Loucy (cell line): Measurements from ENCODE around the gene UQCR11.

ENCODE experiments used
- H2AFZ ChIP-seq: fragments of 200-600 bp; sonication (generic); 2 replicates; pipeline ENCODE4 v1.6.0; 2016; ENCODE audit warnings: antibody characterized with exemption, mild to moderate bottlenecking, low read length, moderate library complexity
- H3F3A ChIP-seq: fragments of 200-600 bp; 2 replicates; pipeline ENCODE4 v1.6.0; 2016; ENCODE audit warnings: antibody characterized with exemption, low read depth, mild to moderate bottlenecking
- H3K27me3 ChIP-seq: fragments of 200-600 bp; sonication (generic); 2 replicates; pipeline ENCODE4 v1.6.1; 2014; ENCODE audit warnings: low read length, mild to moderate bottlenecking; ENCODE audit not compliant: insufficient read depth, poor library complexity, severe bottlenecking
- H3K36me3 ChIP-seq: fragments of 200-600 bp; sonication (generic); 2 replicates; pipeline ENCODE4 v1.6.1; 2016; ENCODE audit warnings: low read length; ENCODE audit not compliant: insufficient read depth
- H3K4me1 ChIP-seq: fragments of 200-600 bp; sonication (generic); 2 replicates; pipeline ENCODE4 v1.5.1; 2014; ENCODE audit warnings: low read length, mild to moderate bottlenecking; ENCODE audit not compliant: insufficient read depth, poor library complexity, severe bottlenecking
- H3K4me2 ChIP-seq: fragments of 200-600 bp; sonication (generic); 2 replicates; pipeline ENCODE4 v1.6.0; 2014; ENCODE audit warnings: antibody characterized with exemption, low read length, low read depth, mild to moderate bottlenecking; ENCODE audit not compliant: poor library complexity, severe bottlenecking
- H3K4me3 ChIP-seq: fragments of 200-600 bp; sonication (generic); 2 replicates; pipeline ENCODE4 v1.5.1; 2014; ENCODE audit warnings: low read length, mild to moderate bottlenecking, mixed read lengths; ENCODE audit not compliant: poor library complexity, severe bottlenecking
- H3K79me2 ChIP-seq: fragments of 200-600 bp; sonication (generic); 2 replicates; pipeline ENCODE4 v1.6.1; 2014; ENCODE audit warnings: low read length; ENCODE audit not compliant: insufficient read depth
- H3K9ac ChIP-seq: fragments of 200-600 bp; sonication (generic); 2 replicates; pipeline ENCODE4 v1.6.0; 2014; ENCODE audit warnings: mild to moderate bottlenecking, low read depth, low read length, moderate library complexity; ENCODE audit not compliant: poor library complexity, severe bottlenecking
- H3K9me2 ChIP-seq: fragments of 200-600 bp; sonication (generic); replicated peaks from 2 replicates; pipeline ENCODE4 v1.6.1; 2016; ENCODE audit warnings: low read depth, low read length, mixed read lengths
- H3K9me3 ChIP-seq: fragments of 200-600 bp; sonication (generic); 2 replicates; pipeline ENCODE4 v1.6.1; 2014; ENCODE audit warnings: mild to moderate bottlenecking, antibody characterized with exemption, low read length, low read depth; ENCODE audit not compliant: insufficient read depth
- H4K20me1 ChIP-seq: fragments of 200-600 bp; sonication (generic); 2 replicates; pipeline ENCODE4 v1.6.0; 2014; ENCODE audit warnings: antibody characterized with exemption, low read length, mild to moderate bottlenecking; ENCODE audit not compliant: insufficient read depth, poor library complexity, severe bottlenecking
- EZH2phosphoT487 ChIP-seq: fragments of 200-600 bp; IDR thresholded peaks from 2 replicates; pipeline ENCODE4 v1.6.1; 2018; ENCODE audit warnings: antibody characterized with exemption, mild to moderate bottlenecking, moderate library complexity, borderline replicate concordance
- TF ChIP-seq, protein P1 (sequence below): fragments of 200-600 bp; sonication (generic); conservative IDR thresholded peaks from 2 replicates; pipeline ENCODE4 v1.5.1; 2014; ENCODE audit warnings: mild to moderate bottlenecking, antibody characterized with exemption, low read length

UQCR11 gene

DNA sequence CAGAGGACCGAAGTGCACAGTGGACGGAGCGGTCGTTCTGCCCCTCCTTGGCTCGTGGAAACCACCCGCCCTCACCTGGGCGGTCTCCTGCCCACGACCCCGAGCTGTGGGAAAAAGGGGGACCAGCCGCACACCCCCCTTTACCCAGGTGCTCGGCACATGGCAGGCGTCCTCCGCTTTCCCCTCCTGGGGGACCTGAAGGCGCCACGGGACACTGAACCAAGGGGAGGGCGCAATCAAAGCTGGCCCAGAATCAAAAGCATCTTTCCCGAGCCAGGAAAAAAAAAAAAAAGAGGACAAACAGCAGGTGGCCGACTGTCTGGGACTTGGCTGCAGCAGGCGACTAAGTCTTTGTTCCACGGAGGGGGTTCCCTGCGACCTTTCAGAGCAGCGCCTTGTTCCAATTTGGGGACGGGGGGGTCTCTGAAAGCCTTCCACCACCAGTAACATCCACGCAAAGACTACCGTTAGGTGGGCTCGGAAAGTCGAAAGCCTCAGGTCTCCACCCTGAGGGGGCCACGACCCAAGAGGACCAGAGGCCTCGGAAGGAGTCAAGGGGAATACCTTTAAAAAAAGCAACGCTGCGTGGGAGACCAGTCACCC lies 13.7 kb downstream of the UQCR11 start:
- TF ChIP-seq, protein P1, sequence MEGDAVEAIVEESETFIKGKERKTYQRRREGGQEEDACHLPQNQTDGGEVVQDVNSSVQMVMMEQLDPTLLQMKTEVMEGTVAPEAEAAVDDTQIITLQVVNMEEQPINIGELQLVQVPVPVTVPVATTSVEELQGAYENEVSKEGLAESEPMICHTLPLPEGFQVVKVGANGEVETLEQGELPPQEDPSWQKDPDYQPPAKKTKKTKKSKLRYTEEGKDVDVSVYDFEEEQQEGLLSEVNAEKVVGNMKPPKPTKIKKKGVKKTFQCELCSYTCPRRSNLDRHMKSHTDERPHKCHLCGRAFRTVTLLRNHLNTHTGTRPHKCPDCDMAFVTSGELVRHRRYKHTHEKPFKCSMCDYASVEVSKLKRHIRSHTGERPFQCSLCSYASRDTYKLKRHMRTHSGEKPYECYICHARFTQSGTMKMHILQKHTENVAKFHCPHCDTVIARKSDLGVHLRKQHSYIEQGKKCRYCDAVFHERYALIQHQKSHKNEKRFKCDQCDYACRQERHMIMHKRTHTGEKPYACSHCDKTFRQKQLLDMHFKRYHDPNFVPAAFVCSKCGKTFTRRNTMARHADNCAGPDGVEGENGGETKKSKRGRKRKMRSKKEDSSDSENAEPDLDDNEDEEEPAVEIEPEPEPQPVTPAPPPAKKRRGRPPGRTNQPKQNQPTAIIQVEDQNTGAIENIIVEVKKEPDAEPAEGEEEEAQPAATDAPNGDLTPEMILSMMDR: no peak
- TF ChIP-seq EZH2phosphoT487: no peak
- peaks cover 53% of the 10 kb centered on the region for H3K79me2 ChIP-seq
- peak overlapping the region; percentile 100 for H3K9ac ChIP-seq
- peak overlapping the region; percentile 94 for H3K4me3 ChIP-seq
- H3K27me3 ChIP-seq: peaks cover 8% of the 10 kb centered on the region
- no peaks in the 10 kb centered on the region; the same call in 1 of the 2 replicates for H3K36me3 ChIP-seq
- H3K4me2 ChIP-seq: peak overlapping the region; percentile 93
- H2AFZ ChIP-seq: no peak overlapping the region
- H3K4me1 ChIP-seq: peaks cover 16% of the 10 kb centered on the region
- H3K9me3 ChIP-seq: no peaks in the 10 kb centered on the region
- peaks cover 3% of the 10 kb centered on the region; the same call in 1 of the 2 replicates for H3F3A ChIP-seq
- H3K9me2 ChIP-seq: no peaks in the 10 kb centered on the region
- peaks cover 34% of the 10 kb centered on the region for H4K20me1 ChIP-seq

DNA sequence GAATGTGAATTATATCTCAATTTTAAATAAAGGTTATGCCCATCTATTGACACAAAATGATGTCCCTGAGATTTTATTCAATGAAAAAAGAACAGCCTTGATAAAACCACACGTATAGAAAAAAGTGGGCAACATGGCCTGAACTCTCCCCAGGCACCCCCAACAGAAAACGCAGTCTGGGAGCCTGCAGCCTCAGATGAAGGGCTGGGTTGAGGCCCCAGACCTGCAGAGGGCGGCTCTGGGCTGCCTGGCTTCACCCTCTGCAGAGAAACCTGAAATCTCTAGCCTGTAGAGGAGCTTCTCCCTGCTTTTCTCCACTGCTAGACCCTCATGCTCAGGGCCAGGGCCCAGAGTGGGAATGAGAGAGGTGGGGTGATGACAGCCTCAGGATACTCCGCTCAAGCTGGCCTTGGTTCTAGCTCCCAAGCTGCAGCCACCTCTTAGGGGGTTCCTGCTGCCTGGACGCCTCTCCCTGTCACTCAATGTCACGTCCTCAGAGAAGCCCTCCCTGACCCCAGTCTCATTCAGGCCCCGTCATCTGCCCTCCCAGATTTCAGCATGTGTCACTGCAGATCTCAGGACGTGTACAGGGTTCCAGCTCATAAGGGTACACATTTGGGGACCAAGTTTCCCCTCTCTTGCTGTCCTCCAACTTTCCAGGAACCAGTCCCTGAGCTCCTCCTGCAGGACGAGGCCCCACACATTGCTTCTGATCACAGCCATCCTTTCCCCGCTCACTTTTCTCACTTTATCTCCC lies 14.4 kb downstream of the UQCR11 start:
- H3F3A ChIP-seq: peaks cover 3% of the 10 kb centered on the region; the same call in 1 of the 2 replicates
- H3K9ac ChIP-seq: peak overlapping the region; percentile 100
- peaks cover 38% of the 10 kb centered on the region for H4K20me1 ChIP-seq
- no peak overlapping the region for H2AFZ ChIP-seq
- peak overlapping the region; percentile 94 for H3K4me3 ChIP-seq
- TF ChIP-seq, protein P1: peak; percentile 54
- no peak for TF ChIP-seq EZH2phosphoT487
- H3K9me2 ChIP-seq: no peaks in the 10 kb centered on the region
- H3K36me3 ChIP-seq: no peaks in the 10 kb centered on the region; the same call in 1 of the 2 replicates
- peaks cover 60% of the 10 kb centered on the region for H3K79me2 ChIP-seq
- peaks cover 8% of the 10 kb centered on the region for H3K27me3 ChIP-seq
- peaks cover 16% of the 10 kb centered on the region for H3K4me1 ChIP-seq
- peak overlapping the region; percentile 93 for H3K4me2 ChIP-seq
- no peaks in the 10 kb centered on the region for H3K9me3 ChIP-seq

DNA sequence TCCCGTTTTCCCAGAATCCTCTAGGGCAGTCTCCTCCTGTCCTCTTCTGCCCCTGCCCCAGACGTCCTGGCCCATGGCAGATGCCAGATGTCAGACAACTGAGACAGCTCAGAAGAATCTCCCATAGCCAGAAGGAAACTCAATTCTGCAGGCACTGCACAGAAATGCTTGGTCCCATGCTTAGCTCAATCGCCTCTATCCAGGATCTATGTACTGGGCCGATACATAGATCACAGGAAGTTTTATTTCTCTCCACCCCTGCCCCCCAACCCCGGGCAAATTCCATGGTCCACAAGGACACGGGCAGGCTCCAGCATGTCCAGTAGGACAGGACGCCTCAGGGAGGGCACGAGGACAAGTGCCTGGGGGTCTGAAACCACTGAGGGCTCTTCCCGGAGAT lies 17.4 kb downstream of the UQCR11 start:
- H3K79me2 ChIP-seq: peaks cover 73% of the 10 kb centered on the region
- no peak overlapping the region for H3K4me2 ChIP-seq

More for the DNA sequence above, 17.4 kb downstream of the UQCR11 start:
- H3K27me3 ChIP-seq: peaks cover 8% of the 10 kb centered on the region
- no peak overlapping the region for H2AFZ ChIP-seq
- no peak overlapping the region for H3K9ac ChIP-seq
- peaks cover 40% of the 10 kb centered on the region for H4K20me1 ChIP-seq
- H3K4me3 ChIP-seq: no peak overlapping the region
- TF ChIP-seq EZH2phosphoT487: no peak
- TF ChIP-seq, protein P1: no peak
- peaks cover 16% of the 10 kb centered on the region for H3K4me1 ChIP-seq
- H3K9me3 ChIP-seq: no peaks in the 10 kb centered on the region
- peaks cover 7% of the 10 kb centered on the region; the same call in 1 of the 2 replicates for H3K36me3 ChIP-seq
- H3K9me2 ChIP-seq: no peaks in the 10 kb centered on the region
- peaks cover 3% of the 10 kb centered on the region; the same call in 1 of the 2 replicates for H3F3A ChIP-seq
